ENCODE data around the gene DYRK1A.

GRCh38 chr21:37445228-37445627 lies 78.7 kb downstream of the DYRK1A start:
- TF ChIP-seq CTCF (IDR thresholded peaks at IDR 0.05) (no peak), EZH2 (IDR thresholded peaks at IDR 0.05) (no peak), EZH2phosphoT487 (IDR thresholded peaks at IDR 0.05) (no peak)

Data from neural progenitor cell (in vitro differentiated cells).